CD14-positive monocyte (primary cell): Measurements from ENCODE around the gene CDKN2AIPNL. TPM values are rescaled to one million over a fixed set of nuclear protein-coding genes. Genes with fewer than 3 reads are reported as not detected.
A peak's percentile ranks its signal among the peaks of the same experiment; 100 is the strongest.

Source experiments
- DNase-seq, 3 donors: peaks; one replicate each; pipeline ENCODE4 v3.0.0-alpha.2; 2011 to 2022
- H2AFZ ChIP-seq: 2 replicates; pipeline ENCODE4 v1.6.0; 2012; ENCODE audit warnings: mild to moderate bottlenecking, low read depth, low read length, inconsistent platforms; ENCODE audit not compliant: insufficient read depth, poor library complexity, severe bottlenecking
- H3K27ac ChIP-seq, 2 donors: 1 replicate in 1 of 2; 2 replicates in 1 of 2; pipeline ENCODE4 v1.5.1; 2012 to 2013; ENCODE audit warnings: low read length in 2 of 2, control low read depth in 1 of 2, inconsistent platforms in 1 of 2, low read depth in 1 of 2, mild to moderate bottlenecking in 1 of 2
- H3K27me3 ChIP-seq, 2 donors: one replicate each; pipeline versions ENCODE4 v1.6.0 to v1.6.1; 2011 to 2013; ENCODE audit warnings: low read length in 2 of 2; ENCODE audit not compliant: control insufficient read depth in 2 of 2, insufficient read depth in 2 of 2
- H3K36me3 ChIP-seq, 2 donors: replicated peaks in 1 of 2; 1 replicate in 1 of 2; 2 replicates in 1 of 2; pipeline versions ENCODE4 v1.5.1 to v1.6.1; 2012 to 2013; ENCODE audit warnings: low read length in 2 of 2, control low read depth in 1 of 2, inconsistent platforms in 1 of 2, mild to moderate bottlenecking in 1 of 2; ENCODE audit not compliant: insufficient read depth in 2 of 2, control insufficient read depth in 1 of 2
- H3K4me1 ChIP-seq, 2 donors: 1 replicate in 1 of 2; 2 replicates in 1 of 2; pipeline versions ENCODE4 v1.5.1 to v1.6.1; 2012 to 2013; ENCODE audit warnings: low read length in 2 of 2, control low read depth in 1 of 2, inconsistent platforms in 1 of 2, mild to moderate bottlenecking in 1 of 2, moderate library complexity in 1 of 2; ENCODE audit not compliant: insufficient read depth in 2 of 2, control insufficient read depth in 1 of 2
- H3K4me2 ChIP-seq: replicated peaks from 2 replicates; pipeline ENCODE3; 2012; ENCODE audit warnings: low read length, moderate library complexity, mild to moderate bottlenecking; ENCODE audit not compliant: poor library complexity, severe bottlenecking; ENCODE audit errors: extremely low read depth
- H3K4me3 ChIP-seq, 3 experiments: fragments of 200-600 bp in 1 of 3; sonication (generic) in 1 of 3; replicated peaks in 1 of 3; 1 replicate in 2 of 3; 2 replicates in 1 of 3; pipeline ENCODE4 v1.5.1; 2011 to 2013; ENCODE audit warnings: low read length in 3 of 3, mild to moderate bottlenecking in 3 of 3, control low read depth in 2 of 3, low read depth in 2 of 3, inconsistent platforms in 1 of 3, moderate library complexity in 1 of 3
- H3K79me2 ChIP-seq: 2 replicates; pipeline ENCODE4 v1.6.0; 2012; ENCODE audit warnings: mild to moderate bottlenecking, control low read depth, inconsistent platforms, low read length, moderate library complexity; ENCODE audit not compliant: insufficient read depth
- H3K9ac ChIP-seq: 2 replicates; pipeline ENCODE4 v1.6.0; 2017; ENCODE audit warnings: low read length, mild to moderate bottlenecking; ENCODE audit not compliant: insufficient read depth, poor library complexity, severe bottlenecking
- H3K9me3 ChIP-seq, 2 donors: replicated peaks in 1 of 2; 1 replicate in 1 of 2; 2 replicates in 1 of 2; pipeline versions ENCODE4 v1.5.1 to v1.6.1; 2012 to 2013; ENCODE audit warnings: low read length in 2 of 2, control low read depth in 1 of 2; ENCODE audit not compliant: control insufficient read depth in 1 of 2, insufficient read depth in 1 of 2
- H4K20me1 ChIP-seq: 2 replicates; pipeline ENCODE4 v1.6.0; 2012; ENCODE audit warnings: mild to moderate bottlenecking, low read length, control low read depth, moderate library complexity; ENCODE audit not compliant: insufficient read depth
- H3K27ac Mint-ChIP-seq, 7 donors: one replicate each; pipeline ENCODE4 v1.8.0; 2020; ENCODE audit warnings: mild to moderate bottlenecking in 7 of 7, mixed read lengths in 7 of 7, moderate library complexity in 6 of 7, inconsistent platforms in 2 of 7
- H3K27me3 Mint-ChIP-seq, 3 donors: one replicate each; pipeline ENCODE4 v1.8.0; 2021 to 2022; ENCODE audit warnings: low read depth in 3 of 3, mild to moderate bottlenecking in 3 of 3, mixed read lengths in 3 of 3, moderate library complexity in 3 of 3, inconsistent platforms in 1 of 3
- H3K36me3 Mint-ChIP-seq, 2 donors: one replicate each; pipeline ENCODE4 v1.8.0; 2020; ENCODE audit warnings: mixed read lengths in 2 of 2, inconsistent platforms in 1 of 2, mild to moderate bottlenecking in 1 of 2
- H3K4me1 Mint-ChIP-seq: one replicate; pipeline ENCODE4 v1.8.0; 2020; ENCODE audit warnings: mild to moderate bottlenecking, mixed read lengths
- H3K4me3 Mint-ChIP-seq, 2 donors: one replicate each; pipeline ENCODE4 v1.8.0; 2020; ENCODE audit warnings: mild to moderate bottlenecking in 2 of 2, mixed read lengths in 2 of 2, moderate library complexity in 1 of 2
- H3K9me3 Mint-ChIP-seq, 7 donors: one replicate each; pipeline ENCODE4 v1.8.0; 2020 to 2022; ENCODE audit warnings: mixed read lengths in 7 of 7, mild to moderate bottlenecking in 6 of 7, moderate library complexity in 6 of 7, inconsistent platforms in 2 of 7
- CTCF ChIP-seq: fragments of 200-600 bp; IDR thresholded peaks from one replicate; pipeline ENCODE4 v1.8.0; 2022; ENCODE audit warnings: antibody characterized with exemption, mild to moderate bottlenecking
- WGBS: methylation state at CpG from one replicate; pipeline ENCODE4 v1.1.5; 2013; ENCODE audit warnings: missing lambda C conversion rate; ENCODE audit not compliant: insufficient coverage; 5-methylcytosine and 5-hydroxymethylcytosine counted together
- intact Hi-C, 2 donors: fragments of 100-400 bp; cut with micrococcal nuclease; formaldehyde crosslinking; loops; one replicate each; pipeline versions ENCODE4 v1.15.0 to v1.15.1; 2023
- polyA plus RNA-seq, 3 donors: library from polyadenylated mRNA; depleted of rRNA in 1 of 3; unstranded in 2 of 3; stranded (reverse) in 1 of 3; fragments of 300-500 nt in 2 of 3; fragments of >200 nt in 1 of 3; fragmentation: Illumina TruSeq in 2 of 3; gene quantifications; 1 replicate in 2 of 3; 2 replicates in 1 of 3; pipeline ENCODE4 v1.2.3, GENCODE V29; 2012 to 2021

The CDKN2AIPNL gene
- polyA plus RNA-seq, 3 donors = 6.9 to 20.0 (median 15.0) TPM

DNA sequence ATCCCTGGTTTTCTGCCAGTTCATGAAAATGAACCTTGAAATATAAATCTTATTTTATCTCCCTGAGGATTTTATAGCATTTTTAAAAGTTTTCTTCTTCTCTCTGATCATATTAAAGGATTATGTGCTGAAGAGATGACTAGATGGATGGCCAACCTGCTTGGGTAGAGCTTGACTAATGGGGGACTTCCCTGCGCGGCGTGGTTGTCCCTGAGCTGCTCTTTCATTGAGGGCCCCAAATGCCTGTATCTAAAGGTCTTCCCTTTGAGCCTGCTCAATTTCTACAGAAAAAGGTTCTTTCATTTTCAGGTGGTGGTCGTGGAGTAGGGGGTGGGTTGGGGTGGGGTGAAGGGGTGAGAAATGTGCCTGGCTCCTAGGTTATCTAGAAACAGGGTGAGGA is 20.5 kb upstream of the CDKN2AIPNL start:
- H3K9ac ChIP-seq = no peak overlapping the region
- DNase-seq = no peak
- no CpG with 5 or more reads among the region's 4 CpGs for WGBS
- TF ChIP-seq CTCF = no peak
- Mint-ChIP-seq H3K9me3 (no peaks in the 10 kb centered on the region), H3K4me3 (no peak overlapping the region), H3K27ac (peak overlapping the region in 2 of 7 donors; percentile 37 to 63), H3K4me1 (peaks cover 19% of the 10 kb centered on the region), H3K27me3 (peaks cover 3 to 8% (median 7%) of the 10 kb centered on the region in 3 donors), H3K36me3 (no peaks in the 10 kb centered on the region)
- H2AFZ ChIP-seq = no peak overlapping the region
- no peak overlapping the region for H3K4me2 ChIP-seq
- no peaks in the 10 kb centered on the region for H3K9me3 ChIP-seq
- H3K27me3 ChIP-seq = no peaks in the 10 kb centered on the region
- no peak overlapping the region for H3K4me3 ChIP-seq
- no peak overlapping the region for H3K27ac ChIP-seq
- H3K36me3 ChIP-seq = no peaks in the 10 kb centered on the region
- H3K4me1 ChIP-seq = peaks cover 10% of the 10 kb centered on the region in 2 donors
- H3K79me2 ChIP-seq = no peaks in the 10 kb centered on the region
- no peaks in the 10 kb centered on the region for H4K20me1 ChIP-seq
- intact Hi-C loops = loop anchor here in 1 of 2 donors (10.0 kb wide), 1 partner anchor 93 kb away; the partner anchor contains the start of gene JADE2

- H3K9me3 Mint-ChIP-seq = no peaks in the 10 kb centered on the region
- peaks cover 3 to 7% (median 6%) of the 10 kb centered on the region in 3 donors for H3K27me3 Mint-ChIP-seq
- H3K9me3 ChIP-seq = no peaks in the 10 kb centered on the region
- no peak overlapping the region for H2AFZ ChIP-seq
- H3K27ac ChIP-seq = no peak overlapping the region
- H3K4me2 ChIP-seq = no peak overlapping the region
- intact Hi-C loops = loop anchor here in 1 of 2 donors (10.0 kb wide), 1 partner anchor 95 kb away; the partner anchor contains the start of gene JADE2
- H3K9ac ChIP-seq = no peak overlapping the region
- no CpG with 5 or more reads among the region's 5 CpGs for WGBS
- TF ChIP-seq CTCF = no peak
- H3K4me3 Mint-ChIP-seq = no peak overlapping the region
- no peak for DNase-seq
- no peaks in the 10 kb centered on the region for H4K20me1 ChIP-seq
- no peaks in the 10 kb centered on the region for H3K36me3 ChIP-seq
- no peaks in the 10 kb centered on the region for H3K4me1 ChIP-seq
- no peak overlapping the region for H3K27ac Mint-ChIP-seq
- no peaks in the 10 kb centered on the region for H3K27me3 ChIP-seq
- no peak overlapping the region for H3K4me3 ChIP-seq
- no peaks in the 10 kb centered on the region for H3K79me2 ChIP-seq
- no peaks in the 10 kb centered on the region for H3K36me3 Mint-ChIP-seq
- H3K4me1 Mint-ChIP-seq = peaks cover 4% of the 10 kb centered on the region
These were observed 18.4 kb upstream of the CDKN2AIPNL start for GRCh38 chr5:134430001-134430569.
